MM.1S (cell line): ENCODE results near the gene TARS3.

Source experiments
- CTCF ChIP-seq: fragments of 300-600 bp; sonication (generic); IDR thresholded peaks from 2 replicates; pipeline ENCODE4 v1.5.1; 2016; ENCODE audit warnings: antibody characterized with exemption, low read length, mixed read lengths
- EZH2 ChIP-seq: fragments of 300-600 bp; sonication (generic); optimal IDR thresholded peaks from 2 replicates; pipeline ENCODE3; 2017; ENCODE audit warnings: low read depth, mild to moderate bottlenecking, antibody characterized with exemption, low read length, mixed read lengths
- EZH2phosphoT487 ChIP-seq: fragments of 300-600 bp; sonication (generic); IDR thresholded peaks from 2 replicates; pipeline ENCODE4 v1.6.1; 2018; ENCODE audit warnings: antibody characterized with exemption, low read length

DNA sequence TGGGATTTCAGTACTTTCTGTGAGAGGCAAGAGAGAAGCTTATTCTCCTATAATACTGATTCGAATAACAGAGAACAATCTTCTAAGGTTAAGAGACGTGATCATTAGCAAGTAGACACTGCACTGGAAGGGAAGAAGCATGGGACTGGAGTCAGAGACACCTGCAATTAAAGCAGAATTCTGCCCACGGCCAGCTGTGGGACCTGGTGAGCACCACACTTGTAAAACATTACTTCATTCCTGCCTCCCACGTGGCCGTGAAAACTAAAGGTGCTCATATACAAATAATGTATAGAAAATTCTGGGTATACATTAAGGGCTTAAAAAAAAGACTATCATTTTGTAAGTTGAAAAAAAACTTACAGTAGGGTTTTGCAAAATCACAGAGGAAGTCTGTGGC is 74.1 kb downstream of the TARS3 start:
- TF ChIP-seq CTCF (no peak), EZH2 (no peak), EZH2phosphoT487 (no peak)
